Astrocyte (in vitro differentiated cells and primary cell): ENCODE measurements around the gene IFIT2.

Source experiments
- CTCF ChIP-seq: IDR thresholded peaks from 2 replicates; pipeline ENCODE4 v1.5.1; 2011; ENCODE audit warnings: low read depth, mild to moderate bottlenecking, inconsistent platforms, low read length, moderate library complexity; ENCODE audit not compliant: insufficient read depth
- EZH2 ChIP-seq: IDR thresholded peaks from 2 replicates; pipeline ENCODE4 v1.6.1; 2012; ENCODE audit warnings: mild to moderate bottlenecking, low read length, inconsistent platforms; ENCODE audit not compliant: insufficient read depth

GRCh38 chr10:89271532-89271931, 30.3 kb upstream of the IFIT2 start:
- TF ChIP-seq CTCF (no peak), EZH2 (no peak)
